CD4-positive, alpha-beta T cell treated with Interleukin-1 beta for 1 hour (primary cell): ENCODE measurements around the gene TTC4.

ENCODE experiments used
- DNase-seq, 2 donors: peaks; one replicate each; pipeline ENCODE4 v3.0.0-alpha.2; 2020 to 2022

The TTC4 gene

GRCh38 chr1:54787604-54788003, 71.9 kb downstream of the TTC4 start:
- DNase-seq = no peak

- DNase-seq = no peak
Observed at GRCh38 chr1:54788459-54788858, 72.8 kb downstream of the TTC4 start.

GRCh38 chr1:54791880-54792522, 76.3 kb downstream of the TTC4 start:
- peak; percentile 22 to 35 for DNase-seq
